Common myeloid progenitor, CD34-positive (primary cell): ENCODE results near the gene PRR5.
"Not testable (repeated sequence)": the region's sequence is repeated elsewhere in the genome, so short reads cannot be mapped to it uniquely, and the experiment has no call there.

Experiments used
- CTCF ChIA-PET: fragments of 350-600 bp; sonication (Branson Sonifier 250); formaldehyde crosslinking; loops from one replicate; lab custom pipeline; 2021; ENCODE audit warnings: antibody characterized with exemption; lab: Charles Lee
- POLR2A ChIA-PET: fragments of 350-600 bp; sonication (Branson Sonifier 250); formaldehyde crosslinking; loops from one replicate; lab custom pipeline; 2021; ENCODE audit warnings: antibody characterized with exemption; lab: Charles Lee
- DNase-seq, 3 donors: peaks; one replicate each; pipeline versions ENCODE4 v3.0.0 to v3.0.0-alpha.2; 2013
- H3K27ac ChIP-seq, 2 experiments: 1 replicate in 1 of 2; 2 replicates in 1 of 2; pipeline ENCODE4 v1.7.0; 2013; ENCODE audit warnings: inconsistent platforms in 2 of 2, low read length in 2 of 2, mild to moderate bottlenecking in 2 of 2, low read depth in 1 of 2, moderate library complexity in 1 of 2; ENCODE audit not compliant: severe bottlenecking in 2 of 2, insufficient read depth in 1 of 2, poor library complexity in 1 of 2
- H3K27me3 ChIP-seq, 5 experiments: replicated peaks in 2 of 5; 1 replicate in 3 of 5; 2 replicates in 2 of 5; pipeline versions ENCODE4 v1.6.1 to v1.7.0; 2013; ENCODE audit warnings: low read length in 4 of 5, mild to moderate bottlenecking in 2 of 5, moderate library complexity in 2 of 5, inconsistent platforms in 1 of 5; ENCODE audit not compliant: insufficient read depth in 5 of 5, control insufficient read depth in 4 of 5
- H3K36me3 ChIP-seq, 4 experiments: 1 replicate in 2 of 4; 2 replicates in 2 of 4; pipeline versions ENCODE4 v1.6.1 to v1.7.0; 2013; ENCODE audit warnings: low read length in 3 of 4, control low read depth in 1 of 4, mild to moderate bottlenecking in 1 of 4; ENCODE audit not compliant: control insufficient read depth in 4 of 4, insufficient read depth in 4 of 4
- H3K4me1 ChIP-seq, 4 experiments: 1 replicate in 3 of 4; 2 replicates in 1 of 4; pipeline versions ENCODE4 v1.6.1 to v1.7.1; 2013; ENCODE audit warnings: low read length in 3 of 4, mild to moderate bottlenecking in 3 of 4, control low read depth in 1 of 4, inconsistent platforms in 1 of 4, moderate library complexity in 1 of 4; ENCODE audit not compliant: control insufficient read depth in 4 of 4, insufficient read depth in 4 of 4; ENCODE audit errors: control extremely low read depth in 1 of 4
- H3K4me3 ChIP-seq, 7 experiments: 1 replicate in 4 of 7; 2 replicates in 3 of 7; pipeline versions ENCODE4 v1.5.1 to v1.7.0; 2013; ENCODE audit warnings: mild to moderate bottlenecking in 7 of 7, low read length in 6 of 7, moderate library complexity in 6 of 7, inconsistent platforms in 2 of 7, low read depth in 2 of 7, control low read depth in 1 of 7; ENCODE audit not compliant: insufficient read depth in 4 of 7, control insufficient read depth in 1 of 7; ENCODE audit errors: extremely low read depth in 1 of 7
- H3K9me3 ChIP-seq, 5 experiments: 1 replicate in 4 of 5; 2 replicates in 1 of 5; pipeline versions ENCODE4 v1.6.1 to v1.7.1; 2013; ENCODE audit warnings: low read length in 4 of 5, mild to moderate bottlenecking in 2 of 5, inconsistent platforms in 1 of 5, low read depth in 1 of 5, moderate library complexity in 1 of 5; ENCODE audit not compliant: control insufficient read depth in 4 of 5, insufficient read depth in 2 of 5; ENCODE audit errors: control extremely low read depth in 1 of 5
- WGBS: methylation state at CpG from one replicate; pipeline ENCODE4 v1.1.5; 2013; ENCODE audit not compliant: insufficient coverage; 5-methylcytosine and 5-hydroxymethylcytosine counted together

Gene PRR5

DNA sequence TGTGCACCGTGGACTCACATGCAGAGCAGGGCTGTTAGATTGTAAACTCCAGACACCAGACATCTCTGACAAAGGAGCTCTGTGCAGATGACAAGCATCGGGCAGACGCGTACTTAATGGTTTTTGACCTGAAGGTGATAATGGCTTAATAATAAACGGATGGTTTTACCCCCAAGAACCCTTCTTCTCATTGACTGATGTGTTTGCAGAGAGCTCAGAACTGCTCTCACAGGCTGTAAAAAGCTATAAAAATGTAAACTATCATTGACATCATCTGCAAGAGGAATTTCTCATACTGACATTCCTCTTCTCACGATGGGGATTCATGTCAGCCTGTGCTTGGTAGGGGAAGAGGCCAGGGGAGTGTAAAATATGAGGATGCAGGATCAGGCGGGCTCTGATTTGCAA, 41.8 kb downstream of the PRR5 start:
- H3K27me3 ChIP-seq, result peaks cover 0 to 3% (median 0%) of the 10 kb centered on the region in 5 experiments
- no peak for DNase-seq
- POLR2A ChIA-PET, result no interaction called here
- H3K4me1 ChIP-seq, result peaks cover 3 to 6% (median 5%) of the 10 kb centered on the region in 4 experiments
- no peak overlapping the region for H3K27ac ChIP-seq
- no peak overlapping the region for H3K4me3 ChIP-seq
- WGBS, result 94% methylated on average over 5 of the region's 7 CpGs
- H3K36me3 ChIP-seq, result no peaks in the 10 kb centered on the region
- CTCF ChIA-PET, result interaction anchor here (0.7 kb wide), 1 partner anchor 48 kb away, joined by 3 read pairs; no protein-coding TSS in a partner anchor
- no peaks in the 10 kb centered on the region for H3K9me3 ChIP-seq

DNA sequence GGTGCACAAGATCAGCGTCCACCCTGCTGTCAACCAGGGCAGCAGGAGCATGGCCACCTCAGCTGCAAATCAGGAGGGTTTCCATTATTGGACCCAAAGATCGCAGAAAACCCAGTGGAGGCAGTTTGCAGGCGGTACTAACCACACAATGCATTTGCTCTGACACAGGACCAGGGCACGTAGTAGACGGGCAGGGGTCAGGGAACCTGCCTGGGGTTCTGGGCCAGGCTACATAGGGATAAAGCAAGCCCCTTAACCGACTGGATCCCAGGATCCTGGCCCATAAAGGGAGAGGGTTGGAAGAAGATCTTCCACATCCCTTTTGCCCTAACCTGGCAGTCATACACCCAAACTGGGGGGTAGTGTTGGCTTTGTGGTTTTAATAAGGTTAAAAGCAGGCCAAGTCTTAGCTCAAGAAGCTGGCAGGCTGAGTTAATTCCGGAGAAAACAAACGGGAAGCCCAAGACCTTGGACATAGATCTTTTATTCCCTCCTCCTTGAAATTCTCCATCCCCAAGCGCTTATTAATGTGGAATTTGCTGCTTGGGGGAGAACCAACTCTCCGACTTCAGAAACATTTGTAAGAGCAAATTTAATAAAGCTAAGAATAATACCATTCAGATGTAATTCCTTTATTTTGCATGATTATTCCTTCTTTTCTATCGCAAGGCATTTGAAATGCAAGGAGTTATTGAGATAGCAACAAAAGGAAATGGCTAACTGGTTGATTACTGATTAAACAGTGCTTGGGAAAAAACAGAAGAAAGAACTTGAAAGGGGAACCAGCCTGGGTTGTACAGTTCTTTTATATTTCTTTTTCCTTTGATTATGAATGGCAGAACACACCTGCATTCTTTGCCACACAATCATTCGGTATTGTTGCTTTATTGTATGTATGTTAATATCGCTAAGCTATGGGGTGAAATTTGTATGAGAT, 44.1 kb downstream of the PRR5 start:
- Histone ChIP-seq H3K27me3 (peaks cover 0 to 12% (median 6%) of the 10 kb centered on the region in 5 experiments), H3K4me1 (peaks cover 3 to 6% (median 5%) of the 10 kb centered on the region in 4 experiments), H3K27ac (no peak overlapping the region), H3K9me3 (peaks cover 0 to 2% (median 0%) of the 10 kb centered on the region in 5 experiments), H3K36me3 (no peaks in the 10 kb centered on the region), H3K4me3 (no peak overlapping the region)
- no peak for DNase-seq
- POLR2A ChIA-PET, result no interaction called here
- 64% methylated on average over 4 of the region's 13 CpGs for WGBS
- CTCF ChIA-PET, result interaction anchor here (1.1 kb wide), 1 partner anchor 11 kb away, joined by 4 read pairs; no protein-coding TSS in a partner anchor

DNA sequence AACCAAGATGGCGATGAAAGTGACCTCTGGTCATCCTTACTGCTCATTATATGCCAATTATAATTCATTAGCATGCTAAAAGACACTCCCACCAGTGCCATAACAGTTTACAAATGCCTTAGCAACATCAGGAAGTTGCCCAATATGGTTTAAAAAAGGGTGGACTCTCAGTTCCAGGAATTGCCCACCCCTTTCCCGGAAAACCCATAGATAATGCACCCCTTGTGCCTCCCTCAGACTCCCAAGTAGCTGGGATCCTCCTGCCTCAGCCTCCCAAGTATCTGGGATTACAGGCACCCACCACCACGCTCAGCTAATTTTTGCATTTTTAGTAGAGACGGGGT, 45.8 kb downstream of the PRR5 start:
- H3K27ac ChIP-seq, H3K4me1 ChIP-seq, DNase-seq, POLR2A ChIA-PET, H3K4me3 ChIP-seq, H3K36me3 ChIP-seq, H3K9me3 ChIP-seq, CTCF ChIA-PET: not testable (repeated sequence)
- WGBS, result 94% methylated on average over 2 of the region's 4 CpGs
- H3K27me3 ChIP-seq, result peaks cover 2 to 27% (median 12%) of the 10 kb centered on the region in 5 experiments

DNA sequence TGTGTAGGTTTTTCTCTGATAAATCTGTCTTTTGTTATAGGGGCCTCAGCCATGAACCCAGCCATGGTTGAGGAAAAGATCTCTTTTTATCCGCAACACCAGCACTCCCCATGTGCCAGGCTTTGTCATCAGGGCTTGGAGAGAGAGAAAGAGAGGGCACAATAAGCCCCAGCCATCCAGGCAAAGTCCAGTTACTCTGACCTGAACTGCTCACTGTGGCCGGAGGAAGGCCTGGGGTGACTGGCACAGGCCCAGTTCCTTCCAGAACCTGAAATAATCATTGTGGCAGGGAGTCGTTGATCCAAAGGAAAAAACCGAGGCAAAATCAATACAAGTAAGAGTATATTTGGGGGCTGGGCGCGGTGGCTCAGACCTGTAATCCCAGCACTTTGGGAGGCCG, 46.5 kb downstream of the PRR5 start:
- 96% methylated on average over 7 of the region's 7 CpGs for WGBS
- POLR2A ChIA-PET, result no interaction called here
- CTCF ChIA-PET, result no interaction called here

DNA sequence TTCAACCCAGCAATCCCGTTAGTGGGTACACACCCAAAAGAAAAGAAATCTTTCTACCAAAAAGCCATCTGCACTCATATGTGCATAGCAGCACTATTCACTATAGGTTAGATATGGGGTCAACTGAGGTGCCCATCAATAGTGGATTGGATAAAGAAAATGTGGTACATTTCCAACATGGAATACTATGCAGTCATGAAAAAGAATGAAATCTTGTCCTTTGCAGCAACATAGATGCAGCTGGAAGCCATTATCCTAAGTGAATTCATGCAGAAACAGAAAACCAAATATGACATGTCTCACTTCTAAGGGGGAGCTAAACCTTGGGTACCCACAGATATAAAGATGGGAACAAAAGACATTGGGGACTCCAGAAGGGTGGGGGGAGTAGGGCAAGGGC, 48.5 kb downstream of the PRR5 start:
- H3K27me3 ChIP-seq, result peaks cover 10 to 54% (median 32%) of the 10 kb centered on the region in 5 experiments
- CTCF ChIA-PET, result interaction anchor here (0.6 to 1.2 kb wide), 2 partner anchors 11 to 54 kb away, joined by 3 to 4 read pairs; no protein-coding TSS in a partner anchor
- POLR2A ChIA-PET, result no interaction called here

More for the DNA sequence above, 46.5 kb downstream of the PRR5 start:
- peaks cover 2 to 34% (median 16%) of the 10 kb centered on the region in 5 experiments for H3K27me3 ChIP-seq
- H3K27ac ChIP-seq, result no peak overlapping the region
- no peaks in the 10 kb centered on the region for H3K36me3 ChIP-seq
- H3K4me1 ChIP-seq, result peaks cover 3 to 11% (median 8%) of the 10 kb centered on the region in 4 experiments
- no peak overlapping the region for H3K4me3 ChIP-seq
- DNase-seq, result no peak
- peaks cover 0 to 2% (median 0%) of the 10 kb centered on the region in 5 experiments for H3K9me3 ChIP-seq

DNA sequence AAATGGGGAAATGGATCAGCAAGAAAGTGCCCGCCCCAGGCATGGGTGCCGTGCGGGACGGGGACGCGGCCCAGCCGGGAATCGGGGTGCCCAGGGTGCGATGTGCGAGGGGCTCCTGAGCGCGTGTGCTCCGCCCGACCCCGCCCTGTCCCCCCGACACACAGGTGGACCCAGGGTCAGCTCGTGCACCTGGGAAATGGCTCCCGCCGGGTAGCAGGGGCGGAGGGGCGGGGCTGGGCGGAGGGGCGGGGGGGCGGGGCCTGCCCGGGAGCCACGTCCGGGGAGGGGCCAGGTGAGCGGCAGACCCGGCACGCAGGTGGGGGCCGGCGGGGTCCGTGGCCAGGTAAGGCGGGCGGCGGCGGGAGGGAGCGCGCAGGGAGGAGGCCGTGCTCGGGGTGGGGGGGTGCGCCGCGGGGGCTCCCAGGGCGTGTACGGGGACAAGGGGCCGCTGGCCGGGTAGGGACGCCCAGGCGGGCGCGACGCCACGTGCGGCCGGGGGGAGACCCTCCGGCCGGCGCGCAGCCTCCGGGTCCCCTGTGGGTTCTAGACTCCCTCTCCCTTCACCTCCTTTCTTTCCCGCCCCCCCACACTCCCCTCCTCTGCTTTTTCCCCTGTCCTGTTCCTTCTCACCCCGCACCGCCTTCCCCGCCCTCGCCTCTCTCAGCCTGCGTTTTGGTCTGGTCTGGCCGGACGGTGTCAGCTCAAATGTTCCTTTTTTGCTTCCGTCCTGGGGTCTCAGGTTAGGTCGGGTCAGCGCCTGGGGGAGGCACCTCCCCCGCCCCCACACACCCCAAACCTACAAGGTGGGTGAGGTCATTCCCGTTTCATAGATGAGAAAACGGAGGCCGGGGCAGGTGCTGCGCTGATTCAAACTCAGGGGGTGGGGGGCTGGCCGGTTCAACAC, 50.5 kb downstream of the PRR5 start, which contains the start of gene ARHGAP8:
Gene ARHGAP8 (plus strand): TSS at position 291 of the 904 bp plus-strand sequence. CDS start 33,953 bp downstream, outside the sequence.
- H3K4me1 ChIP-seq, result peaks cover 0 to 7% (median 2%) of the 10 kb centered on the region in 4 experiments
- peaks cover 0 to 2% (median 0%) of the 10 kb centered on the region in 5 experiments for H3K9me3 ChIP-seq
- H3K27me3 ChIP-seq, result peaks cover 10 to 68% (median 33%) of the 10 kb centered on the region in 5 experiments
- H3K36me3 ChIP-seq, result no peaks in the 10 kb centered on the region
- no peak for DNase-seq
- no peak within 1 kb of the TSS for H3K27ac ChIP-seq
- H3K4me3 ChIP-seq, result peak within 1 kb of the TSS in 4 of 7 experiments; percentile 31 to 63 (median 50)
- 1% methylated on average over 46 of the region's 78 CpGs for WGBS
- CTCF ChIA-PET, result no interaction called here
- POLR2A ChIA-PET, result no interaction called here

More for the DNA sequence above, 48.5 kb downstream of the PRR5 start:
- Histone ChIP-seq H3K4me3 (no peak overlapping the region), H3K4me1 (peaks cover 3 to 11% (median 8%) of the 10 kb centered on the region in 4 experiments), H3K9me3 (peaks cover 0 to 2% (median 0%) of the 10 kb centered on the region in 5 experiments), H3K27ac (no peak overlapping the region), H3K36me3 (no peaks in the 10 kb centered on the region)
- no CpG with 5 or more reads among the region's 1 CpG for WGBS
- DNase-seq, result no peak
